Calu3 (cell line): ENCODE measurements around the gene LPIN1. TPM values are rescaled to one million over a fixed set of nuclear protein-coding genes. Genes with fewer than 3 reads are reported as not detected.
"Not testable (repeated sequence)": the region's sequence is repeated elsewhere in the genome, so short reads cannot be mapped to it uniquely, and the experiment has no call there.

Source experiments
- BruUV-seq: library from RNA; stranded (reverse); fragments of 400-500 nt; replicated peaks from 2 replicates; lab custom pipeline; 2021; lab: Mats Ljungman, UMichigan
- CTCF ChIA-PET: fragments of 300-600 bp; sonication (Branson Sonifier 250); formaldehyde crosslinking; loops from one replicate; lab custom pipeline; 2022; ENCODE audit warnings: antibody characterized with exemption; lab: Charles Lee
- DNase-seq: peaks from one replicate; pipeline ENCODE4 v3.0.0; 2022
- H3K27ac Mint-ChIP-seq: one replicate; pipeline ENCODE4 v1.8.0; 2022; ENCODE audit warnings: mixed read lengths; ENCODE audit not compliant: unreplicated experiment
- H3K27me3 Mint-ChIP-seq: one replicate; pipeline ENCODE4 v1.8.0; 2022; ENCODE audit warnings: mixed read lengths; ENCODE audit not compliant: unreplicated experiment
- H3K36me3 Mint-ChIP-seq: one replicate; pipeline ENCODE4 v1.8.0; 2022; ENCODE audit warnings: mild to moderate bottlenecking, moderate library complexity, mixed read lengths; ENCODE audit not compliant: insufficient read depth, unreplicated experiment
- H3K4me1 Mint-ChIP-seq: one replicate; pipeline ENCODE4 v1.8.0; 2022; ENCODE audit warnings: mild to moderate bottlenecking, low read depth, mixed read lengths; ENCODE audit not compliant: unreplicated experiment
- H3K4me3 Mint-ChIP-seq: one replicate; pipeline ENCODE4 v1.8.0; 2022; ENCODE audit warnings: mild to moderate bottlenecking, low read depth, moderate library complexity, mixed read lengths; ENCODE audit not compliant: unreplicated experiment
- H3K9me3 Mint-ChIP-seq: one replicate; pipeline ENCODE4 v1.8.0; 2022; ENCODE audit warnings: low read depth, mixed read lengths; ENCODE audit not compliant: unreplicated experiment
- intact Hi-C: fragments of 100-400 bp; cut with micrococcal nuclease; formaldehyde crosslinking; loops from one replicate; pipeline ENCODE4 v1.10.0; 2022; ENCODE audit not compliant: unreplicated experiment
- total RNA-seq: library from RNA; stranded (reverse); gene quantifications from 2 replicates; pipeline ENCODE4 v1.2.3, GENCODE V29; 2022
- TF ChIP-seq, protein P1 (sequence below): fragments of 200-600 bp; IDR thresholded peaks from one replicate; pipeline ENCODE4 v1.8.0; 2022; ENCODE audit warnings: antibody characterized with exemption; ENCODE audit not compliant: unreplicated experiment

LPIN1 gene
- total RNA-seq, 1 experiment from 2014 or later = 53.5 TPM

DNA sequence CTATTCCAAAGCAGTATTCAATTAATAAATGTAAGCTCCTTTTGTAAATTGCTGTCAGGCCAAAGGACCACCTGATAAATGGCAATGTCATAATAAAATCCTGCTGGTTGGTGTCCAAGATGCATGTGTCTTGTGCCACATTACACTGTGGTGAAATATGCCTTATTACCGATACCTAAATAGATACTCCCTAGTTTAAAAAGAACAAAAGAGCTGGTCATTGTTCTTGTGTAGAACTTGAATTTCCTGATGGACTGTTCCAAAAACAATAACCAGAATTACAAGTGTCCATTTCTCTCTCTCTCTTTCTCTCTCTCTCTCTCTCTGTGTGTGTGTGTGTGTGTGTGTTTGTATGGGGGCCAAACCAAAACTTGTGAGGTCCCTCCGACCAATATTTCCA lies 13.8 kb upstream of the LPIN1 start:
- TF ChIP-seq, protein P1, sequence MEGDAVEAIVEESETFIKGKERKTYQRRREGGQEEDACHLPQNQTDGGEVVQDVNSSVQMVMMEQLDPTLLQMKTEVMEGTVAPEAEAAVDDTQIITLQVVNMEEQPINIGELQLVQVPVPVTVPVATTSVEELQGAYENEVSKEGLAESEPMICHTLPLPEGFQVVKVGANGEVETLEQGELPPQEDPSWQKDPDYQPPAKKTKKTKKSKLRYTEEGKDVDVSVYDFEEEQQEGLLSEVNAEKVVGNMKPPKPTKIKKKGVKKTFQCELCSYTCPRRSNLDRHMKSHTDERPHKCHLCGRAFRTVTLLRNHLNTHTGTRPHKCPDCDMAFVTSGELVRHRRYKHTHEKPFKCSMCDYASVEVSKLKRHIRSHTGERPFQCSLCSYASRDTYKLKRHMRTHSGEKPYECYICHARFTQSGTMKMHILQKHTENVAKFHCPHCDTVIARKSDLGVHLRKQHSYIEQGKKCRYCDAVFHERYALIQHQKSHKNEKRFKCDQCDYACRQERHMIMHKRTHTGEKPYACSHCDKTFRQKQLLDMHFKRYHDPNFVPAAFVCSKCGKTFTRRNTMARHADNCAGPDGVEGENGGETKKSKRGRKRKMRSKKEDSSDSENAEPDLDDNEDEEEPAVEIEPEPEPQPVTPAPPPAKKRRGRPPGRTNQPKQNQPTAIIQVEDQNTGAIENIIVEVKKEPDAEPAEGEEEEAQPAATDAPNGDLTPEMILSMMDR = no peak
- peaks cover 6% of the 10 kb centered on the region for H3K27me3 Mint-ChIP-seq
- intact Hi-C loops = no loop called here
- H3K4me1 Mint-ChIP-seq = peaks cover 8% of the 10 kb centered on the region
- H3K36me3 Mint-ChIP-seq = no peaks in the 10 kb centered on the region
- no peak for DNase-seq
- CTCF ChIA-PET = no interaction called here
- no peaks in the 10 kb centered on the region for H3K9me3 Mint-ChIP-seq
- H3K27ac Mint-ChIP-seq = no peak overlapping the region
- BruUV-seq = no TSS peak
- no peak overlapping the region for H3K4me3 Mint-ChIP-seq

- H3K4me3 Mint-ChIP-seq, H3K27ac Mint-ChIP-seq, BruUV-seq, DNase-seq, H3K36me3 Mint-ChIP-seq, H3K27me3 Mint-ChIP-seq, H3K9me3 Mint-ChIP-seq: not testable (repeated sequence)
- intact Hi-C loops = loop anchor here (1.0 to 2.0 kb wide), 2 partner anchors 41 to 45 kb away; no protein-coding TSS in a partner anchor
- CTCF ChIA-PET = interaction anchor here (1.2 to 2.5 kb wide), 3 partner anchors 9 to 27 kb away, joined by 7 to 14 read pairs (median 11); partner anchors contain the start of gene LPIN1
- H3K4me1 Mint-ChIP-seq = peaks cover 31% of the 10 kb centered on the region
Observed at GRCh38 chr2:11737852-11738251, 8.6 kb upstream of the LPIN1 start.

GRCh38 chr2:11738589-11739436 lies 7.6 kb upstream of the LPIN1 start:
- peak overlapping the region; percentile 43 for H3K4me3 Mint-ChIP-seq
- TF ChIP-seq, protein P1 = peak; percentile 60
- CTCF ChIA-PET = interaction anchor here (0.6 to 2.5 kb wide), 12 partner anchors 8 to 606 kb away, joined by 3 to 16 read pairs (median 6); partner anchors contain the start of gene LPIN1
- peak overlapping the region; percentile 73 for H3K27ac Mint-ChIP-seq
- BruUV-seq = no TSS peak
- no peaks in the 10 kb centered on the region for H3K9me3 Mint-ChIP-seq
- intact Hi-C loops = loop anchor here (1.0 to 2.0 kb wide), 2 partner anchors 40 to 46 kb away; no protein-coding TSS in a partner anchor
- no peaks in the 10 kb centered on the region for H3K27me3 Mint-ChIP-seq
- peaks cover 33% of the 10 kb centered on the region for H3K4me1 Mint-ChIP-seq
- DNase-seq = peak; percentile 78
- peaks cover 9% of the 10 kb centered on the region for H3K36me3 Mint-ChIP-seq

- CTCF ChIA-PET = interaction anchor here (0.7 to 1.1 kb wide), 3 partner anchors 36 to 367 kb away, joined by 3 to 4 read pairs (median 3); no protein-coding TSS in a partner anchor
- H3K27ac Mint-ChIP-seq = no peak overlapping the region
- H3K27me3 Mint-ChIP-seq = no peaks in the 10 kb centered on the region
- peaks cover 22% of the 10 kb centered on the region for H3K36me3 Mint-ChIP-seq
- DNase-seq = no peak
- peaks cover 50% of the 10 kb centered on the region for H3K4me1 Mint-ChIP-seq
- intact Hi-C loops = no loop called here
- no peak overlapping the region for H3K4me3 Mint-ChIP-seq
- BruUV-seq = no TSS peak
- no peaks in the 10 kb centered on the region for H3K9me3 Mint-ChIP-seq
- TF ChIP-seq, protein P1 = no peak
Observed at GRCh38 chr2:11740723-11741122, 5.7 kb upstream of the LPIN1 start.
